BJ (cell line): ENCODE measurements around the gene TLL1. TPM values are rescaled to one million over a fixed set of nuclear protein-coding genes. Genes with fewer than 3 reads are reported as not detected.

Experiments used
- CTCF ChIA-PET: fragments of 350-600 bp; formaldehyde crosslinking; extraction: SDS; loops from one replicate; lab custom pipeline; 2021; ENCODE audit warnings: antibody characterized with exemption, inconsistent platforms; lab: Yijun Ruan, JAX
- POLR2A ChIA-PET: fragments of 300-600 bp; sonication (Branson Sonifier 250); formaldehyde crosslinking; extraction: SDS; loops from one replicate; lab custom pipeline; 2021; ENCODE audit warnings: antibody characterized with exemption; lab: Charles Lee
- DNase-seq: peaks from one replicate; pipeline ENCODE4 v3.0.0-alpha.2; 2011; ENCODE audit warnings: low read depth
- H3K27me3 ChIP-seq: 2 replicates; pipeline ENCODE4 v1.6.0; 2011; ENCODE audit warnings: low read length; ENCODE audit not compliant: control insufficient read depth, insufficient read depth
- H3K36me3 ChIP-seq: 2 replicates; pipeline ENCODE4 v1.5.1; 2011; ENCODE audit warnings: low read length; ENCODE audit not compliant: control insufficient read depth, insufficient read depth
- H3K4me3 ChIP-seq: 2 replicates; pipeline ENCODE4 v1.5.1; 2011; ENCODE audit warnings: low read depth, mild to moderate bottlenecking, control low read depth, low read length
- CTCF ChIP-seq: IDR thresholded peaks from 2 replicates; pipeline ENCODE4 v1.5.1; 2011; ENCODE audit warnings: low read depth, mild to moderate bottlenecking, control low read depth, inconsistent platforms, low read length, moderate library complexity; ENCODE audit not compliant: insufficient read depth
- polyA minus RNA-seq: library from RNA; depleted of rRNA, polyadenylated mRNA; stranded (reverse); fragments of >200 nt; gene quantifications from 2 replicates; pipeline ENCODE4 v1.2.3, GENCODE V29; 2011; rRNA and poly(A)+ RNA removed
- polyA plus RNA-seq: library from polyadenylated mRNA; depleted of rRNA; stranded (reverse); fragments of >200 nt; gene quantifications from 2 replicates; pipeline ENCODE4 v1.2.3, GENCODE V29; 2011; rRNA removed

TLL1 gene
- 0.33 and 0.66 TPM in 2 replicates for polyA plus RNA-seq
- polyA minus RNA-seq = 0.67 and 0.90 TPM in 2 replicates

- peak within 1 kb of the TSS; percentile 41 for H3K4me3 ChIP-seq
- peaks cover 26% of the 10 kb centered on the region for H3K27me3 ChIP-seq
- DNase-seq = no peak
- no peak for TF ChIP-seq CTCF
- CTCF ChIA-PET = interaction anchor here (0.7 to 1.2 kb wide), 2 partner anchors 214 to 336 kb away, joined by 3 read pairs; no protein-coding TSS in a partner anchor
- no peaks in the 10 kb centered on the region for H3K36me3 ChIP-seq
- POLR2A ChIA-PET = no interaction called here
Measured at GRCh38 chr4:165872461-165873297, at the start of gene TLL1. Gene TLL1, plus strand, starts transcription at chr4:165873237. Its CDS starts 668 bp downstream, at chr4:165873905.

- Histone ChIP-seq H3K36me3 (no peaks in the 10 kb centered on the region), H3K27me3 (no peaks in the 10 kb centered on the region), H3K4me3 (no peak overlapping the region)
- ChIA-PET POLR2A (no interaction called here), CTCF (no interaction called here)
- no peak for TF ChIP-seq CTCF
- no peak for DNase-seq
Measured at GRCh38 chr4:165826166-165826565, 46.9 kb upstream of the TLL1 start.

- DNase-seq = no peak
- no peaks in the 10 kb centered on the region for H3K36me3 ChIP-seq
- ChIA-PET POLR2A (no interaction called here), CTCF (no interaction called here)
- TF ChIP-seq CTCF = no peak
- no peak overlapping the region for H3K4me3 ChIP-seq
- no peaks in the 10 kb centered on the region for H3K27me3 ChIP-seq
Measured at GRCh38 chr4:165827018-165827417, 46.0 kb upstream of the TLL1 start.

- Histone ChIP-seq H3K36me3 (no peaks in the 10 kb centered on the region), H3K4me3 (no peak overlapping the region), H3K27me3 (no peaks in the 10 kb centered on the region)
- ChIA-PET CTCF (no interaction called here), POLR2A (no interaction called here)
- TF ChIP-seq CTCF = no peak
- no peak for DNase-seq
Measured at GRCh38 chr4:165828928-165829327, 44.1 kb upstream of the TLL1 start.

GRCh38 chr4:165834116-165834515, 38.9 kb upstream of the TLL1 start:
- Histone ChIP-seq H3K4me3 (no peak overlapping the region), H3K36me3 (no peaks in the 10 kb centered on the region), H3K27me3 (no peaks in the 10 kb centered on the region)
- TF ChIP-seq CTCF = no peak
- CTCF ChIA-PET = no interaction called here
- POLR2A ChIA-PET = interaction anchor here (0.6 kb wide), 1 partner anchor 95 kb away, joined by 3 read pairs; no protein-coding TSS in a partner anchor
- DNase-seq = no peak
